ENCODE measurements around the gene CALML5. TPM values are rescaled to one million over a fixed set of nuclear protein-coding genes. Genes with fewer than 3 reads are reported as not detected.

CALML5 gene
- total RNA-seq, 1 experiment from 2014 or later, result not detected

- DNase-seq, result no peak
- no peak overlapping the region for H3K4me2 ChIP-seq (ENCODE audit: low read length)
- H3K27ac ChIP-seq (ENCODE audit: low read length), result no peak overlapping the region
- CTCF ChIA-PET, result no interaction called here
- peaks cover 12% of the 10 kb centered on the region for H3K4me1 ChIP-seq (ENCODE audit: insufficient read depth, low read length)
- no peaks in the 10 kb centered on the region for H3K27me3 ChIP-seq (ENCODE audit: low read length)
- H3K79me2 ChIP-seq (ENCODE audit: low read length), result no peaks in the 10 kb centered on the region
- ATAC-seq, result no peak
- H3K9me2 ChIP-seq (replicated peaks; ENCODE audit: low read length), result no peaks in the 10 kb centered on the region
- no peak overlapping the region for H2AFZ ChIP-seq (ENCODE audit: low read length)
- intact Hi-C loops (cut with micrococcal nuclease), result no loop called here
- H3K9me3 ChIP-seq (ENCODE audit: low read length), result no peaks in the 10 kb centered on the region
- H3K9ac ChIP-seq (ENCODE audit: low read length), result no peak overlapping the region
- POLR2A ChIA-PET (ENCODE audit: unreplicated experiment), result no interaction called here
- no peaks in the 10 kb centered on the region for H4K20me1 ChIP-seq (ENCODE audit: low read length)
- no TSS peak for BruUV-seq (replicated peaks)
- TF ChIP-seq EZH2phosphoT487 (IDR thresholded peaks at IDR 0.05; ENCODE audit: borderline replicate concordance, low read length) (no peak), CTCF (conservative IDR thresholded peaks at IDR 0.05; ENCODE audit: low read depth, low read length) (no peak), EZH2 (IDR thresholded peaks at IDR 0.05; ENCODE audit: low read length, unreplicated experiment) (no peak)
- no peak overlapping the region for H3K4me3 ChIP-seq (ENCODE audit: low read length)
- no peaks in the 10 kb centered on the region for H3F3A ChIP-seq (ENCODE audit: low read length, unreplicated experiment)
- no peaks in the 10 kb centered on the region for H3K36me3 ChIP-seq (ENCODE audit: low read depth, low read length)
Observed at GRCh38 chr10:5485948-5486852, 13.2 kb downstream of the CALML5 start.

- Histone ChIP-seq H3K4me2 (ENCODE audit: low read length) (no peak overlapping the region), H3F3A (ENCODE audit: low read length, unreplicated experiment) (no peaks in the 10 kb centered on the region), H3K27ac (ENCODE audit: low read length) (no peak overlapping the region), H3K36me3 (ENCODE audit: low read depth, low read length) (no peaks in the 10 kb centered on the region), H3K4me3 (ENCODE audit: low read length) (no peak overlapping the region), H4K20me1 (ENCODE audit: low read length) (no peaks in the 10 kb centered on the region), H3K9me2 (replicated peaks; ENCODE audit: low read length) (no peaks in the 10 kb centered on the region), H3K4me1 (ENCODE audit: insufficient read depth, low read length) (peaks cover 12% of the 10 kb centered on the region), H3K9ac (ENCODE audit: low read length) (no peak overlapping the region), H2AFZ (ENCODE audit: low read length) (no peak overlapping the region), H3K27me3 (ENCODE audit: low read length) (no peaks in the 10 kb centered on the region), H3K9me3 (ENCODE audit: low read length) (no peaks in the 10 kb centered on the region), H3K79me2 (ENCODE audit: low read length) (no peaks in the 10 kb centered on the region)
- BruUV-seq (replicated peaks), result no TSS peak
- ChIA-PET POLR2A (ENCODE audit: unreplicated experiment) (no interaction called here), CTCF (no interaction called here)
- intact Hi-C loops (cut with micrococcal nuclease), result no loop called here
- no peak for TF ChIP-seq EZH2phosphoT487 (IDR thresholded peaks at IDR 0.05; ENCODE audit: borderline replicate concordance, low read length)
- no peak for TF ChIP-seq EZH2 (IDR thresholded peaks at IDR 0.05; ENCODE audit: low read length, unreplicated experiment)
- no peak for TF ChIP-seq CTCF (conservative IDR thresholded peaks at IDR 0.05; ENCODE audit: low read depth, low read length)
- no peak for DNase-seq
- ATAC-seq, result no peak
Observed at GRCh38 chr10:5485290-5485689, 14.1 kb downstream of the CALML5 start.

GRCh38 chr10:5484205-5484604 lies 15.2 kb downstream of the CALML5 start:
- no TSS peak for BruUV-seq (replicated peaks)
- Histone ChIP-seq H3K9me2 (replicated peaks; ENCODE audit: low read length) (no peaks in the 10 kb centered on the region), H3K4me1 (ENCODE audit: insufficient read depth, low read length) (peaks cover 7% of the 10 kb centered on the region), H3K36me3 (ENCODE audit: low read depth, low read length) (no peaks in the 10 kb centered on the region), H3K27me3 (ENCODE audit: low read length) (no peaks in the 10 kb centered on the region), H3K4me2 (ENCODE audit: low read length) (no peak overlapping the region), H3K4me3 (ENCODE audit: low read length) (no peak overlapping the region), H3K27ac (ENCODE audit: low read length) (no peak overlapping the region), H3K79me2 (ENCODE audit: low read length) (no peaks in the 10 kb centered on the region), H3K9me3 (ENCODE audit: low read length) (no peaks in the 10 kb centered on the region), H2AFZ (ENCODE audit: low read length) (no peak overlapping the region), H3F3A (ENCODE audit: low read length, unreplicated experiment) (no peaks in the 10 kb centered on the region), H3K9ac (ENCODE audit: low read length) (no peak overlapping the region), H4K20me1 (ENCODE audit: low read length) (no peaks in the 10 kb centered on the region)
- ATAC-seq, result 0 out of 2 replicates have a peak, but pooled peaks have one; percentile 21
- DNase-seq, result peak; percentile 61
- no peak for TF ChIP-seq CTCF (conservative IDR thresholded peaks at IDR 0.05; ENCODE audit: low read depth, low read length)
- intact Hi-C loops (cut with micrococcal nuclease), result no loop called here
- ChIA-PET CTCF (no interaction called here), POLR2A (ENCODE audit: unreplicated experiment) (interaction anchor here (0.6 kb wide), 1 partner anchor 691 kb away, joined by 3 read pairs; no protein-coding TSS in a partner anchor)
